GM21526 (cell line): ENCODE results near the gene ALX4.
A peak's percentile ranks its signal among the peaks of the same experiment; 100 is the strongest.

Source experiments
- ATAC-seq: cut with Tn5 transposase; IDR thresholded peaks from one replicate; pipeline ENCODE4 v1.9.1; 2021; ENCODE audit warnings: moderate library complexity; ENCODE audit not compliant: unreplicated experiment, low FRiP score

The ALX4 gene

GRCh38 chr11:44309478-44310205 is at the start of gene ALX4:
Gene ALX4, minus strand, starts transcription at chr11:44310139. Its CDS starts 77 bp downstream, at chr11:44310062.
- no peak for ATAC-seq

- ATAC-seq = no peak
Observed at GRCh38 chr11:44359162-44359561, 49.2 kb upstream of the ALX4 start.

GRCh38 chr11:44358713-44359112 is 48.8 kb upstream of the ALX4 start:
- no peak for ATAC-seq

GRCh38 chr11:44357711-44358110 is 47.8 kb upstream of the ALX4 start:
- no peak for ATAC-seq

- no peak for ATAC-seq
Observed at GRCh38 chr11:44356351-44356750, 46.4 kb upstream of the ALX4 start.

GRCh38 chr11:44351898-44352498 is 42.1 kb upstream of the ALX4 start:
- no peak for ATAC-seq

- peak; percentile 83 for ATAC-seq
Observed at GRCh38 chr11:44351006-44351660, 41.2 kb upstream of the ALX4 start.

GRCh38 chr11:44349328-44349727 is 39.4 kb upstream of the ALX4 start:
- ATAC-seq = no peak

GRCh38 chr11:44348721-44349120 is 38.8 kb upstream of the ALX4 start:
- no peak for ATAC-seq

GRCh38 chr11:44348114-44348513 is 38.2 kb upstream of the ALX4 start:
- no peak for ATAC-seq

GRCh38 chr11:44347538-44347937 is 37.6 kb upstream of the ALX4 start:
- no peak for ATAC-seq

GRCh38 chr11:44346983-44347382 is 37.0 kb upstream of the ALX4 start:
- ATAC-seq = no peak

- ATAC-seq = no peak
Observed at GRCh38 chr11:44345781-44346180, 35.8 kb upstream of the ALX4 start.

GRCh38 chr11:44344921-44345320 is 35.0 kb upstream of the ALX4 start:
- ATAC-seq = no peak

- ATAC-seq = no peak
Observed at GRCh38 chr11:44344423-44344820, 34.5 kb upstream of the ALX4 start.

- no peak for ATAC-seq
Observed at GRCh38 chr11:44343778-44344422, 34.0 kb upstream of the ALX4 start.

- ATAC-seq = no peak
Observed at GRCh38 chr11:44342616-44343015, 32.7 kb upstream of the ALX4 start.

- ATAC-seq = no peak
Observed at GRCh38 chr11:44340656-44341055, 30.7 kb upstream of the ALX4 start.

- ATAC-seq = no peak
Observed at GRCh38 chr11:44339530-44339883, 29.6 kb upstream of the ALX4 start.

- no peak for ATAC-seq
Observed at GRCh38 chr11:44338698-44339529, 29.0 kb upstream of the ALX4 start.

- ATAC-seq = no peak
Observed at GRCh38 chr11:44338026-44338425, 28.1 kb upstream of the ALX4 start.
